ENCODE measurements around the gene CDKN1A.

- TF ChIP-seq CTCF (IDR thresholded peaks at IDR 0.05) (no peak), POLR2A (IDR thresholded peaks at IDR 0.05) (no peak)
Observed at GRCh38 chr6:36725581-36725980, 47.1 kb downstream of the CDKN1A start.

Data from uterus (tissue), 2 donors.